Fibroblast of skin of back (primary cell): ENCODE data around the gene ZNF296.

ENCODE experiments used
- DNase-seq: peaks from one replicate; pipeline ENCODE4 v3.0.0-alpha.2; 2013

ZNF296 gene

GRCh38 chr19:45057444-45057843 is 18.8 kb downstream of the ZNF296 start:
- no peak for DNase-seq

- no peak for DNase-seq
Measured at GRCh38 chr19:45056831-45057230, 19.4 kb downstream of the ZNF296 start.

- no peak for DNase-seq
Measured at GRCh38 chr19:45051929-45052579, 24.2 kb downstream of the ZNF296 start.

- DNase-seq, result no peak
Measured at GRCh38 chr19:45050036-45050435, 26.2 kb downstream of the ZNF296 start.

- DNase-seq, result no peak
Measured at GRCh38 chr19:45049073-45049736, 27.1 kb downstream of the ZNF296 start.

GRCh38 chr19:45047188-45047797 is 29.0 kb downstream of the ZNF296 start:
- no peak for DNase-seq

GRCh38 chr19:45046355-45046754 is 29.9 kb downstream of the ZNF296 start:
- DNase-seq, result no peak

- no peak for DNase-seq
Measured at GRCh38 chr19:45045671-45046353, 30.5 kb downstream of the ZNF296 start.

- no peak for DNase-seq
Measured at GRCh38 chr19:45041125-45041524, 35.2 kb downstream of the ZNF296 start.

- no peak for DNase-seq
Measured at GRCh38 chr19:45040059-45040771, 36.1 kb downstream of the ZNF296 start.

- DNase-seq, result peak; percentile 90
Measured at GRCh38 chr19:45038931-45039893, 37.1 kb downstream of the ZNF296 start, which contains the start of gene CLASRP. Gene CLASRP, plus strand, starts transcription at chr19:45039045. Its CDS starts 1,168 bp downstream, at chr19:45040213.

GRCh38 chr19:45037393-45038169 is 38.7 kb downstream of the ZNF296 start:
- no peak for DNase-seq

GRCh38 chr19:45035755-45036154 is 40.5 kb downstream of the ZNF296 start:
- DNase-seq, result no peak

GRCh38 chr19:45032421-45032820 is 43.9 kb downstream of the ZNF296 start:
- no peak for DNase-seq

- DNase-seq, result no peak
Measured at GRCh38 chr19:45030825-45031224, 45.5 kb downstream of the ZNF296 start.

- no peak for DNase-seq
Measured at GRCh38 chr19:45027371-45027770, 48.9 kb downstream of the ZNF296 start.

- DNase-seq, result no peak
Measured at GRCh38 chr19:45025264-45025663, 51.0 kb downstream of the ZNF296 start.

- no peak for DNase-seq
Measured at GRCh38 chr19:45023048-45023447, 53.2 kb downstream of the ZNF296 start.

- no peak for DNase-seq
Measured at GRCh38 chr19:45021971-45022370, 54.3 kb downstream of the ZNF296 start.
